HG02852 (cell line): ENCODE results near the gene BLVRB.
"Not testable (repeated sequence)": the region's sequence is repeated elsewhere in the genome, so short reads cannot be mapped to it uniquely, and the experiment has no call there.

ENCODE experiments used
- ATAC-seq: cut with Tn5 transposase; IDR thresholded peaks from one replicate; pipeline ENCODE4 v1.9.1; 2021; ENCODE audit warnings: mild to moderate bottlenecking, moderate library complexity; ENCODE audit not compliant: unreplicated experiment

Gene BLVRB

DNA sequence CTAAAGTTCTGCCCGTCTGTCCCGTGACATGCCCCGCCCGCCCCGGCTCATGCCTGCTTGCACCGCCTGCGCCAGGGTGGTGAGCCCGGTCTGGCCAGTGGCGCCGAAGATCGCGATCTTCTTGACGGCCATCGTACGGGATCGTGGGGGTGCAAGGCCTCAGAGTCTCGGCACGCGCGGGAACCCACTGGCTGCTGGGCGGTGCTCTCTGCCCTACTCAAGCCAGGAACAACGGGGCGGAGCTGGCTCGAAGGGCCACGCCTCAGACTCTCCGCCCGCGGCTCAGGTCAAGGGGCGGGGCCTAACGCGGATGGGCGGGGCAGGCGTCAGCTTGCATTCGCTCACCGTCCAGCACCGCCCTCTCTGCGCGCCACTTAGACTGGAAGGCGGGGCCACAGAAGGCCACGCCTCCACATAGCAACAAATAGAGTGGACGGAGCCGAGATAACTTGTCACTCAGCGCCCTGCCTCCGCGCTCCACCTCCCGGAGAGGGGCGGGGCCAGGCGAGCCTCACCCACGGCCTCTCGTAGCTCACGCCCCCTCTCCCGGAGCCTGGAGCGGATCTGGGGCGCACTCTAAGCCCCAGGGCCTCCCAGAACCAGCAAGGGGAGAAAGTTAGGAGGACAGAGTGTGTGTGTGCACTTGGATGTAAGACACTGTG is at the start of gene BLVRB:
Gene BLVRB (minus strand): TSS at position 189 of the 662 bp plus-strand sequence. CDS start 57 bp downstream, at position 132.
- ATAC-seq = peak; percentile 81

DNA sequence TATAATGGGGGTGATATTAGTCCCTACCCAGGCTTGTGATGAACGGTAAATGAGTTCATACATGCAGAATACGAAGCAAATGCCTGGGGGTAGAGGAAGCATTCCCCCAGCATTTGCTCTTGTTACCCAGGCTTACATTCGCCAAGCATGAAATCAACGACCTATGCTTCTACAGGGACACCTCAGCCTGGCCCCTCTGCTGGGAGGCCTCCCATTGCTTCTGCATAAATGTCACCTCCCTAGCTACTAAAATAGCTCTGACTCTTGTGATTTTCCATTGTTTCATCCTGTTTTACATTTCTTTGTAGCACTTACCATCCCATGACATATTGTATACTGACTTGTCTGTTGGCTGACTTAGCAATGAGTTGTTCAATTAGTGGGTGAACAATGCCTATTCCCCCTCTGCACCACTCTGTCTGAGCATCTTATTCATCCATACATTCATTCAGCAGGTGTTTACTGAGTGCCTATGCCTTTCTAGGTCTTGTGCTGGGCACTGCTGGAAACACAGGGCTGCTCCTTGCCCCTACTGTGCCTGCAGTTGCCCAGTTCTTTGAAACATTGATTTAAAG is 48.3 kb upstream of the BLVRB start:
- no peak for ATAC-seq

DNA sequence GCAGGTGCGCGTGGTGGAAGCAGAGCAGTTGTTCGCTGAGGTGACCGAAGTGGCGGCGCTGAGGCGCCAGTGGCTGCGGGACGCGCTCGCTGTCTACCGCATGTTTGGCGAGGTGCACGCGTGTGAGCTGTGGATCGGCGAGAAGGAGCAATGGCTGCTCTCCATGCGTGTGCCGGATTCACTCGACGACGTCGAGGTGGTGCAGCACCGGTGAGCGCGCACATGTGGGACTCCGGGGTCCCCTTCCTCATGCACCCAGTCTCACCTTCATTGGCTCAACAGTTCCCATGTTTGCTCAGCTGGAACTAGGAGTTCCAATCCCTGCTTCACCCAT is 47.8 kb upstream of the BLVRB start:
- ATAC-seq = no peak

DNA sequence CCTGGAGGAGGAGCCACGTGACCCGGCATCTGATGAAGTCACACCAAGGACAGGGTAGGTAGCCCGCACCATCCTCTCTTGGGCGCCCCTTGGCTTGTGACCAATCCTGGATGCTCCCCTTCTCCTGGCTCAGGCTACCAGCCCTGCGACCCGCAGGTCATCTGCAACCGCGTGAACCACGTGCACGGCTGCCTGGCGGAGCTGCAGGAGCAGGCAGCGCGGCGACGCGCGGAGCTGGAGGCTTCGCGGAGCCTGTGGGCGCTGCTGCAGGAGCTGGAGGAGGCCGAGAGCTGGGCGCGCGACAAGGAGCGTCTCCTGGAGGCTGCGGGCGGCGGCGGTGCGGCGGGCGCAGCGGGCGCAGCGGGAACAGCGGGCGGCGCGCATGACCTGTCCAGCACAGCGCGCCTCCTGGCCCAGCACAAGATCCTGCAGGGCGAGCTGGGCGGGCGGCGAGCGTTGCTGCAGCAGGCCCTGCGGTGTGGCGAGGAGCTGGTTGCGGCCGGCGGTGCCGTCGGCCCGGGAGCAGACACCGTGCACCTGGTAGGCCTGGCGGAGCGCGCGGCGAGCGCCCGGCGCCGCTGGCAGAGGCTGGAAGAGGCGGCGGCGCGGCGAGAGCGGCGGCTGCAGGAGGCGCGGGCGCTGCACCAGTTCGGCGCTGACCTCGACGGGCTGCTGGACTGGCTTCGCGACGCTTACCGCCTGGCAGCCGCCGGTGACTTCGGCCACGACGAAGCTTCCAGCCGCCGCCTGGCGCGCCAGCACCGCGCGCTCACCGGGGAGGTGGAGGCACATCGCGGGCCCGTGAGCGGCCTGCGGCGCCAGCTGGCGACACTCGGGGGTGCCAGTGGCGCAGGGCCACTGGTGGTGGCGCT is 47.2 kb upstream of the BLVRB start:
- ATAC-seq = no peak

DNA sequence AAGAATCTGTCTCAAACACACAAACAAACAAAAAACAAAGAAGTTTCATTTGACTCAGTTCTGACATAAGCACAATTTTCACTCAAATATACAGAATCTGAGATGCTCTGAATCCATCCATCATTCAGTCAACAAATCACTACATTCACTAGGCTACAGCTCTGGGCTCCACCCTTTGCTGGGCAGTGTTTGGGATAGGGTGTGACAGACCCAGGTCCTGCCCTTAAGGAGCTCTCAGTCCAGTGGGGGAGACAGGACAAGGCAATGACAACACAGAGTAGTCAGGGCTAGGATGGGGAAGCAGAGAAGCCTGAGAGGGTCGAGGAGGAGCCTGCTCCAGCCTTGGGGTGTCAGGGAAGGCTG is 46.5 kb upstream of the BLVRB start:
- ATAC-seq = no peak

DNA sequence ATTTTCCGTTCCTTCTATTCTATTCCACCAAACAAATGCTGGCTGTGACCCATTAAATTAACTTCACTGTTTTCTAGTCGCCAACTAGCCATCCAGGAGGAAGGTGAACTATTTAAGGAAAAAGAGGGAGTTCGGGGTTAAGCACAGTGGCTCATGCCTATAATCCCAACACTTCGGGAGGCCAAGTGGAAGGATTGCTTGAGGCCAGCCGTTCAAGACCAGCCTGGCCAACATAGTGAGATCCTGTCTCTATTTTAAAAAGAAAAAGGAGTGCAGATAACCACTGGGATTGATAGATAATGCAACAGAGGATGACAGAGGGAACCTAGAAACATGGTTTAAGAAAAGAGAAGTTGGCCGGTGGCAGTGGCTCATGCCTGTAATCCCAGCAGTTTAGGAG is 45.9 kb upstream of the BLVRB start:
- no peak for ATAC-seq

DNA sequence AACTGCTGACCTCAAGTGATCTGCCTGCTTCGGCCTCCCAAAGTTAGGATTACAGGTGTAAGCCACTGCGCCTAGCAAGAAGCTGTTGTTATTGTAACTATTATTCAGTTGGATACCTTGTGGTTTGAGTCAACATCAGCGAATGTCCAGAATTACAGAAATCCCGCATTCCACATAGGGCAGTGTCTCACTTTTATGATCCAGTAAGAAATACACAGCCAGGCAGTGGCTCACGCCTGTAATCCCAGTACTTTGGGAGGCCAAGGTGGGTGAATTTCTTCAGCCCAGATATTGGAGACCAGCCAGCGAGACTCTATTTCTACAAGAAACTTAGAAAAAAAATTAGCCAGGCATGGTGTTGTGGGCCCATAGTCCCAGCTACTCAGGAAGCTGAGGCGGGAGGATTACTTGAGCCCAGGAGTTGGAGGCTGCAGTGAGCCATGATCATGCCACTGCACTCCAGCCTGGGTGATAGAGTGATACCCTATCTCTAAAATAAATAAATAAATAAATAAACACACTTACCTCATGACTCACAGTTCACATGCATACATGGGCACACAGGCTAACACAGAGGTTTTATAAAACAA is 45.1 kb upstream of the BLVRB start:
- ATAC-seq = no peak

DNA sequence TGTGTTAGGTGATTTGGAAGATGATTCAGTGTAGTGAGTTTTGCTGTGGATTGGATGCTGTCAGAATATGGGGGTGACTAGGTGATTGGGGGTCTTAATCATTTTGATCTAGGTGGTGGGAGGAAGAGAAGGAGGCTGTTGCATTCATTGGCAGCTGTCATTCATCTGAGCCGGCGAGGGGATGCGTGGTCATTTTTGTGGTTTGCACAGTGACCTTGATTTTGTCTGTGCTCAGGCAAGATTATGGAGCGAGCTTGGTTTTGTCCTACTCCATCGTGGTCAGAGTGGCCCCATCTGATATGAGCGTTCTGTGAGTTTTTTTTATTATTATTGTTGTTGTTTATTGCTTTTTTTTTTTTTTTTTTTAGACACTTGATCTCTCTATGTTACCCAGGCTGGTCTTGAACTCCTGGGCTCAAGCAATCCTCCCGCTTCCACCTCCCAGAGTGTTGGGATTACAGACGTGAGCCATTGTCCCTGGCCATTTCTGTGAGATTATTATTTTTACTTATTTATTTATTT is 43.3 kb upstream of the BLVRB start:
- ATAC-seq = no peak

DNA sequence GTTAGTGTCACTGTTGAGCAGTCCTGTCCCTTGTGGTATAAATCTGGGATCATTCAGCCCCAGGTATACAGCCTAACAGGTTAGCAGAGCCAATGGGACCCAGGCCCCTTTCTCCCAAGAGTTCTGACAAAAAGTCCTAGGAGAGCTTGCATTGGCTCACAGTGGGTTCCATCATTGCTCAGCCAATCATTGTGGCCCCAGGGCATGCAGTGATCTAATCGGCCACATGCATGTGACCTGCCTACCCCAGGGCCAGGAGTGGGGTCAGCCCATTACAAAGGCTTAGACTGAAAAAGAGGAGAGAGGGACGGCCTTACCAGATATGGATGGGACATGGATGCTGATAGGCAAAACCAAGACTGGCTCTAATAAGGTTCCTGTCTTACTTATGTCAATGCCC is 42.3 kb upstream of the BLVRB start:
- no peak for ATAC-seq

DNA sequence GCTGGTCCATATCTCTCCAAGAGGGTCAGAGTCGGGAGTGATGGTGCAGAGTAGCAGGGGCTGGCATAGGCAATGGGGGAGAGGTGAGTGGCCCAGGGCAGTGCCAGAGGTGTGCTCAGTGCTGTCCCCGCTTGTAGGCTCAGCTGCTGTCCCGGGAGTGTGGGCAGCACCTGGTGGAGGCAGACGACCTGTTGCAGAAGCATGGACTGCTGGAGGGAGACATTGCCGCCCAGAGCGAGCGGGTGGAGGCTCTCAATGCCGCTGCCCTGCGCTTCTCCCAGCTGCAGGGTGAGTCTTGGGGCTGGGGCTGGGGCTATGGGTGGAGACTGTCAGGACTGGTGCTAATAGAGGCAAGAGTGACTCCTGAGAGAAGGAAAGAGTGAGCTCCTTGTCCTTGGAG is 40.6 kb upstream of the BLVRB start:
- ATAC-seq = no peak

DNA sequence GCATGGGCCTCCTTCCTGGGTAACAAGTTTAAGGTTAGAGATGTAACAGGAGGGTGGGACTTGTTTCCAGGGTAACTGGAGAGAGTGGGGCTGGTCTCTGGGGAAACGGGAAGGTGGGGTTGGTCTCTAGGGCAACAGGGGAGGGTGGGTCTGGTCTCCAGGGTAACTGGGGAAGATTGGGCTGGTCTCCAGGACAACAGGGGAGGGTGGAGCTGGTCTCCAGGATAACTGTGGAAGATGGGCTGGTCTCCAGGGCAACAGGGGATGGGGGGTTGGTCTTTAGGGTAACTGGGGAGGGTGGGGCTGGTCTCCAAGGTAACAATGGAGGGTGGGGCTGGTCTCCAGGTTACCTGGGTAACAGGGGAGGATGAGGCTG is 37.8 kb upstream of the BLVRB start:
- ATAC-seq = no peak

DNA sequence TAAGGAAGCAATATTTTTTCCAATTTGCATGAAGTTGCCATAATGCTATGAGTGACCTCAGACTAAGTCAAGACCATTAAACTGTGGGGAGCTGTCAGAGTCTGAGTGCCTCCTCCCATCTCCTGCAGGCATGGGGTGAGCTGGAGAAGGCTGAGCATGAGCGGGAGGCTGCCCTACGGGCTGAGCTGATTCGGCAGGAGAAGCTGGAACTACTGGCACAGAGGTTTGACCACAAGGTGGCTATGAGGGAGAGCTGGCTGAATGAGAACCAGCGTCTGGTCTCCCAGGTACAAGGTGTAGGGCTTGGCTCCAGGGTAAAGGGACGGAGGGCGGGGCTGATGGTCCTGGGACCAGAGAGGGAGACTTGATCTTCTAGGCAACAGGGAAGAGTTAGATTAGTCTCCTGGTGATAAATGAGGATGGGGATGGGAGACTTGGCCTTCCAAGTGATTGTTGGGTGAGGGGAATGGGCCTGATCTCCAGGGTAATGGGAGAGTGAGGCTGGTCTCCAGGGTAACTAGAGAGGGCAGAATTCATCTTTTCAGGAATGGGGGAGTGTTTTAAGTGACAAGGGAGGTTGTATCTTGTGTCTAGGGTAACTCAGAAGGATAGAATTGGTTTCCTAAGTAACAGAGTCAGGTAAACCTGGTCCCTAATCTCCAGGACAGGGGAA is 37.2 kb upstream of the BLVRB start:
- ATAC-seq = no peak

DNA sequence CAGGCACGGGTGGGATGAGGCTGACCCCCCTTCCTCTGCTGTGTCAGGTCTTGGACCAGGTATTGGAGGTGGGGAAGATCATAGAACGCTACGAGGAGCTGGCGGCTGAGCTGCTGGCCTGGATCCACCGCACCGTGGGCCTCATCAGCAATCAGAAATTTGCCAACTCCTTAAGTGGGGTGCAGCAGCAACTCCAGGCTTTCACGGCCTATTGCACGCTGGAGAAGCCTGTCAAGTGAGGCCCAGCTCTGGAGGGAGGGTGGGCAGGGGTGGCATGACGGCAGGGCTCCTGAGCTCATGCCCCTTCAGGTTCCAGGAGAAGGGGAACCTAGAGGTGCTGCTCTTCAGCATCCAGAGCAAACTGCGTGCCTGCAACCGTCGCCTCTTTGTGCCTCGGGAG is 36.5 kb upstream of the BLVRB start:
- no peak for ATAC-seq

DNA sequence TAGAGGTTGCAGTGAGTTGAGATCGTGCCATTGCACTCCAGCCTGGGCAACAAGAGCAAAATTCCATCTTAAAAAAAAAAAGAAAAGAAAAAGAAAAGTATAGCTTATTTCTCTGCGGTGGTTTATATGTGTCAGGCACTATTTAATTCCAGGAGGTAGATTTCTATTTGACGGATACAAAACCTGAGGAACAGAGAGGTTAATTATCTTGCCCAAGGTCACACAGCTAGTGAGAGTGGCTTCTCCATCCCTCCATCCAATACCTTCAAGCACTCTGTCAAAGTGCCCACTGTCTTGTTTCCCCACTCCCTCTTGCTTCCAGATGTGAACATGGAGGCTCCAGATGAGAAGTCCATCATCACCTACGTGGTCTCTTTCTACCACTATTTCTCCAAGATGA is 36.1 kb upstream of the BLVRB start:
- no peak for ATAC-seq

DNA sequence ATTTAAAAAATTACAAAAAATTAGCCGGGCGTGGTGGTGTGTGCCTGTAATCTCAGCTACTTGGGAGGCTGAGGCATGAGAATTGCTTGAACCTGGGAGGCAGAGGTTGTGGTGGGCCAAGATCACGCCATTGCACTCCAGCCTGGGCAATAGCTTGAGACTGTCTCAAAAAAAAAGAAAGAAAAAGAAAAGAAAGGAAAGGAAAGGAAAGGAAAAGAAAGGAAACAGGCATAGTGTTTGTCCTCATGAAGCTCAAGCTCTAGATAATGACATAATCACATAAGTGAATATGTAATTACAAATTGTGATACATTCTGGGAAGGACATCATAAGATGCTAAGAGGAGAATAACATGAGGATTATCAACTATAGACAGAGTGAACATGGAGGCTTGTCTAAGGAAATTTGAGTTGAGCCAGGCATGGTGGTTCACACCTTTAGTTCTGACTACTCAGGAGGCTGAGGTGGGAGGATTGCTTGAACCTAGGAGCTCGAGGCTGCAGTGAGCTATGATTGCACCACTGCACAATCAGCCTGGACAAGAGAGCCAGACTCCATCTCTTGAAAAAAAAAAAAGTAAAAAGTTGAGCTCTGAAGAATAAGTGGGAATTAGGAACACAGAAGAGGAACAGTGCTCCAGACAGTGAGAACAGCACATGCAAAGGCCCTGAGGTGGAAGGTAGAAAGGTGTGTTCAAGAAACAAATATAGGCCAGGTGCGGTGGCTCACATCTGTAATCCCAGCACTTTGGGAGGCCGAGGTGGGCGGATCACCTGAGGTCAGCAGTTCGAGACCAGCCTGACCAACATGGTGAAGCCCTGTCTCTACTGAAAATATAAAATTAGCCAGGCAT is 35.4 kb upstream of the BLVRB start:
- ATAC-seq = not testable (repeated sequence)

DNA sequence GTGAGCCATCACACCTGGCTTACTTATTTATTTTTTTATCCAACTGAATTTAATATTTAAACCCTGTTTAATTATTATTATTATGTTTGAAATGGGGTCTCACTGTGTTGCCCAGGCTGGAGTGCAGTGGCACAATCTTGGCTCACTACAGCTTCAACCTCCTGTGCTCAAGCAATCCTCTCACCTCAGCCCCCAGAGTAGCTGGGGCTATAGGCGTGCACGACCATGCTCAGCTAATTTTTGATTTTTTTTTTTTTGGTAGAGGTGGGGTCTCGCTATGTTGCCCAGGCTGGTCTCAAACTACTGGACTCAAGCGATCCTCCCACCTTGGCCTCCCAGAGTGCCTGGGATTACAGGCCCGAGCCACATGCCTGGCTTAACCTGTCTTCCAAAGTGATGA is 33.8 kb upstream of the BLVRB start:
- ATAC-seq = no peak

DNA sequence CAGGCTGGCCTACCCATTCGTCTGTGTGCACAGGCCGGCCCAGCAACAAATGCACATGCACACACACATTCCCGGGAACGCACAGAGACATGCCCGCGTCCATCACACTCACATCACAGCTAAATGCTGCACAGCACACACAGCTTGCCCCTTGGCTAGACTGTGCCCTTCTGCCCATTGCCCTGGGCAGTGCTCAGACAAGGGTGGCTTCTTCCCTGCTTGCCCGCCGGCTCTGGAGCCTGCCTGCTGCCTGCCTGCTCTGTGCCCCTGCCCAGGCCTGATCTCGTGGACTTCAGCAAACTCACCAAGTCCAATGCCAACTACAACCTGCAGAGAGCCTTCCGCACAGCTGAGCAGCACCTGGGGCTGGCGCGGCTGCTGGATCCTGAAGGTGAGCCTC is 31.7 kb upstream of the BLVRB start:
- ATAC-seq = no peak

DNA sequence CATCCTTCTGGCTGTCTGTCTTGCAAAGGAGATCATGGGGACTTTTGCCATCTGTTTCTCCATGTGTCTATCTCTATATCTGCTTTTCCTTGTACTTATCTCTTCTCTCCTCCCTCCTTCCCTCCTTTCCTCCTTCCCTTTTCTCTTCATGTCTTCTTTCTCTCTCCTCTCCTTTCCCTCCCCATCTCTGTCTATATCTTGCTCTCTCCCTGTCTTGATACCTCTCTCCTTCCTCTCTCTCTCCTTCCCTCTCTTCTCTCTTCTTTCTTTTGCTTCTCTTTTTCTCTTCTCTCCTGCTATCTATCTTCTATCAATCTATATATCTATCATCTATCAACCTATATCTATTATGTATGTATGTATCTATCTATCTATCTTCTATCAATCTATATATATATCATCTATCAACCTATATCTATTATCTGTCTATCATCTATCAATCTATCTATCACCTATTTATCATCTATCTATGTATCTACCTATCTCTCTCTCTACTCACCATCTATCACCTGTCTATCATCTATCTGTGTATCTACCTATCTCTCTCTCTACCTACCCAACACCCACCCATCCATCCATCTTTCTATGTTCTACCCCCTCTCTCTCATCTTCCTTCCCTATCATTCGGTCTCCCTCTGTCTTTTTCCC is 28.8 kb upstream of the BLVRB start:
- no peak for ATAC-seq

DNA sequence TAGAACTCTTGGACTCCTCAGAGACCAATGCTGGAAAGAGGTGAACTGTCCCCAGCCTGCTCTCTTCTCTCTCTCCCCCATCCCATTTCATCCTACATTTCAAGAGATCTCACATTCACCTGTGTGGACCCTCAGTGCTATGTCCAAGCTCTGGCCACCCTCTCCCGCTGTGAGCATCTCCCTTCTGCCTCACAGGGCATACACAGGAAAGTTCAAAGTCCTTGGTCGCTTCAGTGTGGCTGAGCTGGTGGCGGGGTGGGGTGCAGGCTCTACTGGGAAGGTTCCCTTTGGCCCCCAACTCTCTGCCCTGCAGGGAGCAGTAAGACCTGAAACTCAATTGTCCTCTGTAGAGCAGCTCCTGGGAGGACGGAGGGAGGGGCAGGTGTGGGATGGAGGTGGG is 28.2 kb upstream of the BLVRB start:
- no peak for ATAC-seq

DNA sequence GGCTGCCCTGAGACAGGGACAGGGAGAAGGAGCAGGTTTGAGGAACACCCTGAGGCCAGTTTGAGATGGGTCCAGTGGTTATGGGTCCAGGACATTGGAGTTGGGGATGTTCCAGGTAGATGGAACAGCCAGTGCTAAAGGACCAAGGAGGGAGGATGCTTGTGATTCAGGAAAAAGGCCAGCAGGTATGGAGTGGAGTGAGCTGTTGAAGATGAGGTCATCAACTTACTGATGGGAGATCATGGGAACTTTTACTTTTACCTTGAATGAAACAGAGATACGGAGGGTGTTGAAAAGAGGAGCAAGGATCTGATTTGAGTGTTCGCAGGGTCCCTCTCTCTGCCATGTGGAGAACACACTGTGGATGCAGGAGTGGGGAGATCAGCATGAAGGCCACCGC is 26.7 kb upstream of the BLVRB start:
- no peak for ATAC-seq
